Measurements from ENCODE around the gene FNDC8. TPM values are rescaled to one million over a fixed set of nuclear protein-coding genes. Genes with fewer than 3 reads are reported as not detected.
"Not testable (repeated sequence)": the region's sequence is repeated elsewhere in the genome, so short reads cannot be mapped to it uniquely, and the experiment has no call there.

FNDC8 gene
- total and polyA plus RNA-seq, 9 donors, result 0.11 to 0.12 TPM; not detected in 7

DNA sequence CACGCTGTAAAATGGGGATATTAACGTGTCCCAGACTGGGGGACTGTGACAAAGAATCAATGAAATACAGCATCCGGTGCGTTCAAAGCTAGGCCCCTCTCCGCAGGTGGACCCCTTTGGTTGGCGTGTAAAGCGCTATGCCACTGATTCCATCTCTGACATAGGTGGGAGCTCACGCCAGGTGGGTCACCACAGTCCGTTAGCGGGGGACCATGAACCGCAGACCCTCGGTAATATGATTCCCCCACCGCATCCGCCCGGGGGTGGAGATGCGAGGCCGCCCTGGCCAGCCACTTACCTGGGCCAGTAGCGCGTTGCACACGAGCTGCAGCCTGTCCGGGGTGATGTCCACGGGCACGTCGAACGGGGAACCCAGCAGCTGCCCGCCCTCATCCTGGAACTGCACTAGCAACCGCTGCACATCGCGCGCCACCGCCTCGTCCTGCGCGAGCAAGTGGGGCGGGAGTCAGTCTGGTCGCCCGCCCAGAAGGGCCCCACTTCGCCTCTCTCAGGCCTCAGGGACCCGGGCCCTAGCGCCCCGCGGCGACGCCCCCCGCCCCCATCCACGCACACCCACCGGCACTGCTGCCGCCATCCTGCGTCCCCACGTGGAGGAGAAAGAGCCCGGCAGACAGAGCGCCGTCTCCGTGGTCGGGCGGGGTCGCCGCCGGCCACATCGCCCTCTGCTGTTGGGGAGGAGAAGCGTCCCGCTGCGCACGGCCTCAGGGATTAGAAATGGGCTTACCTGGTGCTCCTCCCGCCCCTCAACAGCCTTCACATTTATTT lies 20.5 kb downstream of the FNDC8 start, which contains the start of gene NLE1:
Gene NLE1, minus strand, starts transcription at position 623 of the 786 bp plus-strand sequence. Its CDS starts 28 bp downstream, at position 595.
- H3K36me3 ChIP-seq (ENCODE audit: control insufficient read depth, insufficient read depth, low read length), result peaks cover 31% of the 10 kb centered on the region
- WGBS (ENCODE audit: insufficient coverage), result under 1% methylated on average over 55 of the region's 65 CpGs
- H3K27ac ChIP-seq (ENCODE audit: low read length), result peak within 1 kb of the TSS; percentile 29
- no peaks in the 10 kb centered on the region for H3K27me3 ChIP-seq (ENCODE audit: control insufficient read depth, insufficient read depth, low read length)
- peaks cover 19% of the 10 kb centered on the region for H3K4me1 ChIP-seq (ENCODE audit: control insufficient read depth, insufficient read depth, low read length)
- peak; percentile 89 for DNase-seq
- H3K4me3 ChIP-seq (ENCODE audit: low read length), result peak within 1 kb of the TSS; percentile 76
- H3K9me3 ChIP-seq (replicated peaks; ENCODE audit: control insufficient read depth, low read depth, low read length), result no peaks in the 10 kb centered on the region

DNA sequence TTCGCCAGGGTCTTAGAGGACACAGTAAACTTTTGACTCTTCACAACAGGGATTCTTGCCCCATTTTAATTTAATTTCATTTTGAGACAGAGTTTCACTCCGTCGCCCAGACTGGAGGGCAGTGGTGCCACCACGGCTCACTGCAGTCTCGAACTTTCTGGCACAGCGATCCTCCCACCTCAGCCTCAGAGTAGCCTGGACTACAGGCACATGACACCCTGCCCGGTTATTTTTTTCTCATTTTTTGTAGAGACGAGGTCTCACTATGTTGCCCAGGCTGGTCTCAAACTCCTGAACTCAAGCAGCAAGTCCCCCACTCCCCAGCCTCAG lies 21.0 kb downstream of the FNDC8 start:
- H3K4me1 ChIP-seq (ENCODE audit: control insufficient read depth, insufficient read depth, low read length), result peaks cover 19% of the 10 kb centered on the region
- no peak for DNase-seq
- no peak overlapping the region for H3K4me3 ChIP-seq (ENCODE audit: low read length)
- H3K27ac ChIP-seq (ENCODE audit: low read length), result no peak overlapping the region
- 66% methylated on average over 8 of the region's 8 CpGs for WGBS (ENCODE audit: insufficient coverage)
- H3K27me3 ChIP-seq (ENCODE audit: control insufficient read depth, insufficient read depth, low read length), result no peaks in the 10 kb centered on the region
- H3K36me3 ChIP-seq (ENCODE audit: control insufficient read depth, insufficient read depth, low read length), result peaks cover 25% of the 10 kb centered on the region
- H3K9me3 ChIP-seq (replicated peaks; ENCODE audit: control insufficient read depth, low read depth, low read length), result no peaks in the 10 kb centered on the region

DNA sequence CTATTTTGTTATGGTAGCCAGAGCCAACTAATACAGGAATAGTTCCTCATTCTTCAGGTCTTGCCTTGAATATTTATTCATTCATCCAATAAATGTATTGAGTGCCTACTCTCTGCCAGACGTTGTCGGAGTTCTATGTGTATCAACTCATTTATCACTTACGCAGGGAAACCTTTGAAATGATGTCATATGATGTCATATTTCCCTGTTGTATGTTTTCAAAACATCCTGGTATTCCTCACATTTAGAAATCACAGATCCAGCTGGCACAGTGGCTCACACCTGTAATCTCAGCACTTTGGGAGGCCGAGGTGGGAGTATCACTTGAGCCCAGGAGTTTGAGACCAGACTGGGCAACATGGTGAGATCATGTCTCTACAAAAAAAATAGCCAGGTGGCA lies 23.4 kb downstream of the FNDC8 start:
- Histone ChIP-seq H3K4me1 (ENCODE audit: control insufficient read depth, insufficient read depth, low read length) (peaks cover 24% of the 10 kb centered on the region), H3K27ac (ENCODE audit: low read length) (no peak overlapping the region), H3K36me3 (ENCODE audit: control insufficient read depth, insufficient read depth, low read length) (peaks cover under 1% of the 10 kb centered on the region), H3K9me3 (replicated peaks; ENCODE audit: control insufficient read depth, low read depth, low read length) (no peaks in the 10 kb centered on the region), H3K4me3 (ENCODE audit: low read length) (no peak overlapping the region), H3K27me3 (ENCODE audit: control insufficient read depth, insufficient read depth, low read length) (no peaks in the 10 kb centered on the region)
- no peak for DNase-seq
- WGBS (ENCODE audit: insufficient coverage), result 100% methylated on average over 1 of the region's 4 CpGs

DNA sequence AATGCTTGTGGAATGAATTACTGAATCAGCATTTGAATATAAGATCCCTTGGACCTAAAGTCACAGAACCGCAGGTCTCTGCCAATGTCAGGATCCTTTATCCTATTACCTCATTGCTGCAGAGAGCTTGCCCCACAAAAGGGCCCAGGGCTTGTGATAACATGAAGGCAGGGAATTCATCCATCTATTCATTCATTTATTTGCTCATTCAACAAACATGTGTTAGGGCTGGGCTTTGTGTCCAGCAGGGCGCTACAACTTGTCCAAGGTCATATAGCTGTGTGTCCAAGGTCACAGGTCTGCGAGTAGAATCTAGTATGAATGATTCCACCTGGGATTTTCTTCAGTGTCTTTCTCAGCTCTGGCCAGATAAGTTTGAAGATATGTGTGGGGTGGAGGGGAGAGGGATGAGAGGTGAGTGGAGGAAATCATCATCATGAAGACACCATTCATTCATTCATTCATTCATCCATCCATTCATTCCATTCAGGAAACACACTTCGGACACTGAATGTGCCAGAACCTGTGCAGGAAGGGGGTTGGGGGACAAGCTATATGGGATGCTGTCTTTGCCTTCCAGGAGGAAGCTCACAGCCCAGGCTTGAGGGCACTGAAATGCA lies 24.9 kb downstream of the FNDC8 start:
- H3K27ac ChIP-seq (ENCODE audit: low read length), result peak overlapping the region; percentile 85
- H3K36me3 ChIP-seq (ENCODE audit: control insufficient read depth, insufficient read depth, low read length), result no peaks in the 10 kb centered on the region
- H3K27me3 ChIP-seq (ENCODE audit: control insufficient read depth, insufficient read depth, low read length), result no peaks in the 10 kb centered on the region
- H3K4me1 ChIP-seq (ENCODE audit: control insufficient read depth, insufficient read depth, low read length), result peaks cover 19% of the 10 kb centered on the region
- DNase-seq, result no peak
- no peak overlapping the region for H3K4me3 ChIP-seq (ENCODE audit: low read length)
- WGBS (ENCODE audit: insufficient coverage), result 80% methylated on average over 1 of the region's 4 CpGs
- H3K9me3 ChIP-seq (replicated peaks; ENCODE audit: control insufficient read depth, low read depth, low read length), result no peaks in the 10 kb centered on the region

DNA sequence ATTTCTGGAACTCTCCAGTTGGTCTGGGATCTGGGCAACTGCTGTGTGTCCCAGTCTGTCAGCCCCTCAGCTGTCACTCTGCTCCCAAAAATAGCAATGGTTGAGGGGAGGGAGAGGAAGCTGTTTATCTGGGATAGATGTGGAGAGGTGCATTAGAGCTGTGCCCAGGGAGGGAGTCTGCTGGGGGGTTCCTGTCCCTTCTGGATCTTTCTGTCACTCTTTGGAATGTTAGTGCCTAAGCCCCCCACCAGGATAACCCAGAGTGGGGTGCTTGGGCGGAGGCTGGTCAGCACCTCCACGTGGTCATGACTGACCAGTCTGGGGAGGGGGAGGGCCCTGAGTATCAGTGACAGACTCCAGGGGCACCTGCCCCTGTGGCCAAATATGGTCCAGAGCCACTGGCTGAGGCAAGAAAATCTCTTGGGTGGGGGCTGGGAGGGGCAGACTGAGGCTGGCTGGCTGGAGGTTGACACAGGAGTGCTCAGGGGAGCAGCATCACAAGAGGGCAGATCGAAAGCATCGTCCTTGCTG lies 26.0 kb downstream of the FNDC8 start, which contains the start of gene UNC45B:
Gene UNC45B, plus strand, starts transcription at position 443 of the 531 bp plus-strand sequence. CDS start 447 bp downstream, outside the sequence.
- H3K9me3 ChIP-seq (replicated peaks; ENCODE audit: control insufficient read depth, low read depth, low read length), result no peaks in the 10 kb centered on the region
- peak; percentile 80 for DNase-seq
- H3K27ac ChIP-seq (ENCODE audit: low read length), result peak within 1 kb of the TSS; percentile 85
- peak within 1 kb of the TSS; percentile 54 for H3K4me3 ChIP-seq (ENCODE audit: low read length)
- no peaks in the 10 kb centered on the region for H3K27me3 ChIP-seq (ENCODE audit: control insufficient read depth, insufficient read depth, low read length)
- 55% methylated on average over 4 of the region's 4 CpGs for WGBS (ENCODE audit: insufficient coverage)
- peaks cover 14% of the 10 kb centered on the region for H3K4me1 ChIP-seq (ENCODE audit: control insufficient read depth, insufficient read depth, low read length)
- H3K36me3 ChIP-seq (ENCODE audit: control insufficient read depth, insufficient read depth, low read length), result no peaks in the 10 kb centered on the region

DNA sequence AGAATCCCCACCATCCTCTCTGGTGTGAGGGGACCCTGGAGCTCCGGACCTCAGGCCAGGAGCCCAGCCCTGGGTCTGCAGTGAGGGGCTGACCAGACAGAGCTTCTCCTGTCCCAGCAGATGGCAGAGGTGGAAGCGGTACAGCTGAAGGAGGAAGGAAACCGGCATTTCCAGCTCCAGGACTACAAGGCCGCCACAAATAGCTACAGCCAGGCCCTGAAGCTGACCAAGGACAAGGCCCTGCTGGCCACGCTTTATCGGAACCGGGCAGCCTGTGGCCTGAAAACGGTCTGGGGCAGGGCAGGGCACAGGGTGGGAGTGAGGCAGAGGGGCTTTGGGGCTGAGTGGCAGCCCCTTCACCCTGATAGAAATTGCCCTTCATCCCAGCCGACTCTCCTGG lies 26.7 kb downstream of the FNDC8 start:
- Histone ChIP-seq H3K4me3 (ENCODE audit: low read length) (peak overlapping the region; percentile 54), H3K36me3 (ENCODE audit: control insufficient read depth, insufficient read depth, low read length) (no peaks in the 10 kb centered on the region), H3K9me3 (replicated peaks; ENCODE audit: control insufficient read depth, low read depth, low read length) (no peaks in the 10 kb centered on the region), H3K4me1 (ENCODE audit: control insufficient read depth, insufficient read depth, low read length) (peaks cover 17% of the 10 kb centered on the region), H3K27ac (ENCODE audit: low read length) (peak overlapping the region; percentile 85), H3K27me3 (ENCODE audit: control insufficient read depth, insufficient read depth, low read length) (no peaks in the 10 kb centered on the region)
- 57% methylated on average over 5 of the region's 9 CpGs for WGBS (ENCODE audit: insufficient coverage)
- peak; percentile 26 for DNase-seq

DNA sequence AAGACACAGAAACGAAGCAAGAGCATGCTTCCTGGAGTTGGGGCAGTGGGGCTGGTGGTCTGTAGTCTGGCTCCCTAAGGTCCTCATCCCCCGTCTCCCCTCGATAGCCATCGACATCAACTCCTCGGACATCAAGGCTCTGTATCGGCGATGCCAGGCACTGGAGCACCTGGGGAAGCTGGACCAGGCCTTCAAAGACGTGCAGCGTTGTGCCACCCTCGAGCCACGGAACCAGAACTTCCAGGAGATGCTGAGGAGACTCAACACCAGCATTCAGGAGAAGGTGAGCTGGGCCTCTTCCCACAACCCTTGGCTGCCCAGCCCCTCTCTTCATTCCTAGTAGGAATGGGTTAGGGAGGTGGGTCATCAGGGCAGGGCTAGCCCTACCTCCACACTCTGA lies 28.5 kb downstream of the FNDC8 start:
- H3K9me3 ChIP-seq (replicated peaks; ENCODE audit: control insufficient read depth, low read depth, low read length), result no peaks in the 10 kb centered on the region
- H3K4me1 ChIP-seq (ENCODE audit: control insufficient read depth, insufficient read depth, low read length), result peaks cover 17% of the 10 kb centered on the region
- H3K4me3 ChIP-seq (ENCODE audit: low read length), result no peak overlapping the region
- peaks cover 5% of the 10 kb centered on the region for H3K36me3 ChIP-seq (ENCODE audit: control insufficient read depth, insufficient read depth, low read length)
- DNase-seq, result no peak
- peaks cover 3% of the 10 kb centered on the region for H3K27me3 ChIP-seq (ENCODE audit: control insufficient read depth, insufficient read depth, low read length)
- 90% methylated on average over 11 of the region's 11 CpGs for WGBS (ENCODE audit: insufficient coverage)
- no peak overlapping the region for H3K27ac ChIP-seq (ENCODE audit: low read length)

DNA sequence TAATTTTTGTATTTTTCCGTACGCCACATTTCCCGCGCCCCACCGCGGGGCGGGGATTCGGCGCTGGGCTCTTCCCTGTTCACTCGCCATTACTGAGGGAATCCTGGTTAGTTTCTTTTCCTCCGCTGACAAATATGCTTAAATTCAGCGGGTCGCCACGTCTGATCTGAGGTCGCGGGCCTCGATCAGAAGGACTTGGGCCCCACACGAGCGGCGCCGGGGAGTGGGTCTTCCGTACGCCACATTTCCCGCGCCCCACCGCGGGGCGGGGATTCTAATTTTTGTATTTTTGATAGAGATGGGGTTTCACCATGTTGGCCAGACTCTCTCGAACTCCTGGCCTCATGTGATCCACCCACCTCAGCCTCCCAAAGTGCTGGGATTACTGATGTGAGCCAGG lies 29.7 kb downstream of the FNDC8 start:
- peaks cover 11% of the 10 kb centered on the region for H3K36me3 ChIP-seq (ENCODE audit: control insufficient read depth, insufficient read depth, low read length)
- H3K27ac ChIP-seq (ENCODE audit: low read length); DNase-seq; H3K9me3 ChIP-seq (replicated peaks; ENCODE audit: control insufficient read depth, low read depth, low read length); H3K27me3 ChIP-seq (ENCODE audit: control insufficient read depth, insufficient read depth, low read length); H3K4me3 ChIP-seq (ENCODE audit: low read length): not testable (repeated sequence)
- H3K4me1 ChIP-seq (ENCODE audit: control insufficient read depth, insufficient read depth, low read length), result peaks cover 17% of the 10 kb centered on the region
- WGBS (ENCODE audit: insufficient coverage), result 89% methylated on average over 18 of the region's 29 CpGs

DNA sequence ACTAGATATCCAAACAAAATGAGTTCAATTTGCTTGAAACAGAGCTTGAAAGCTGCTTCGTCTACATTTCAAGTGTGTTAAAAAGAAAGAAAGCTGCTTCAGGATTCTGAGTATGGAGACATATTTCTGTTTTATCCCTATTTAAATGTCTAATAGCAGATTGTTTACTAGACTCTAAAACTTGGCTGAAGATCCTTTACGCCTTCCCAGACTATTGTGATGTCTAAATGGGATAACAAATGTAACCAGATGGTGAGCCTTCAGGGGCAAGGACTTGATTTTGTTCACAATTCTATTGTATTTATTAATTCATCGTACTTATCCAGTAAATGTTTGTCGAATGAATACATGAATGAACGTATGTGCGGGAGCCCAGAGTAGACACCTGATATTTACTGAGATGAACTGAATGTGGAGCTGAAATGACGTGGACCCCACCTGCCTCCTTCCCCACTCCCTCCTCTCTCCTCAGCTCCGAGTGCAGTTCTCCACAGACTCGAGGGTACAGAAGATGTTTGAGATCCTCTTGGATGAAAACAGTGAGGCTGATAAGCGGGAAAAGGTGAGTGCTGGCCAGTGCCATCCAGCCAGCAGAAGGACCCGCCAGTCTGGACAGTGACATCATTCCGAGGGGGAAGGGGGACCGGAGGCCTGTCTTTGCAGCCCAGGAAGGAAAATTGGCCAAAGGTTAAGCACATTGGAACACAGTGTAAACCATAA lies 31.2 kb downstream of the FNDC8 start:
- H3K36me3 ChIP-seq (ENCODE audit: control insufficient read depth, insufficient read depth, low read length), result peaks cover 11% of the 10 kb centered on the region
- DNase-seq, result no peak
- no peaks in the 10 kb centered on the region for H3K9me3 ChIP-seq (replicated peaks; ENCODE audit: control insufficient read depth, low read depth, low read length)
- 50% methylated on average over 5 of the region's 13 CpGs for WGBS (ENCODE audit: insufficient coverage)
- H3K27ac ChIP-seq (ENCODE audit: low read length), result no peak overlapping the region
- H3K27me3 ChIP-seq (ENCODE audit: control insufficient read depth, insufficient read depth, low read length), result peaks cover 3% of the 10 kb centered on the region
- H3K4me3 ChIP-seq (ENCODE audit: low read length), result no peak overlapping the region
- peaks cover 8% of the 10 kb centered on the region for H3K4me1 ChIP-seq (ENCODE audit: control insufficient read depth, insufficient read depth, low read length)

Measured in muscle of leg (tissue), 11 donors.